Hematopoietic multipotent progenitor cell (in vitro differentiated cells): ENCODE measurements around the gene GLI3. TPM values are rescaled to one million over a fixed set of nuclear protein-coding genes. Genes with fewer than 3 reads are reported as not detected.

Experiments used
- DNase-seq, 3 donors: peaks; one replicate each; pipeline ENCODE4 v3.0.0-alpha.2; 2011 to 2015; ENCODE audit warnings: low read depth in 2 of 3, low spot score in 2 of 3
- total RNA-seq: library from RNA; depleted of rRNA; stranded (reverse); fragments of >200 nt; gene quantifications from one replicate; pipeline ENCODE4 v1.2.3, GENCODE V29; 2012

Gene GLI3
- total RNA-seq, 1 donor = 0.27 TPM

- DNase-seq = peak in 2 of 3 donors; percentile 18 to 39
These were observed 222.1 kb downstream of the GLI3 start for GRCh38 chr7:42014625-42015618.

- DNase-seq = no peak
These were observed 224.1 kb downstream of the GLI3 start for GRCh38 chr7:42012786-42013360.

DNA sequence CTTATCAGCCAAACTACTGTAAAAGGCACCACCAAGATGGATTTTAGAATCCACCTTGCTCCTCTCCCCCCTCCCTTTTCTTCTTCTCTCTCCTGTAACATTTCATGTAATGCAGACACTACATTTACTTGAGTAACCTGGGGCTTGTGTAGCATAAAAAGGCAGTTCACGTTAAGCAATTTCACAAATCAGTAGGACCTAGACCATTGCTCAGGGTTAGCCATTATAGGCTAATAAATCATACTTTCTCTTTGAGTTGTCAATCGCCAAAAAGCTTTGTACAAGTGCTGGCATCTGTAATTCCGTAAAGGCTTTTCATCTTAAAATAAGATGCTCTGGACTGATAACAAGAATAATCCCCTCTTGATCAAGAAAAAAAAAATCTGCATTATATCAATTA, 224.7 kb downstream of the GLI3 start:
- DNase-seq = no peak

- no peak for DNase-seq
These were observed 225.2 kb downstream of the GLI3 start for GRCh38 chr7:42011846-42012245.

- no peak for DNase-seq
These were observed 226.3 kb downstream of the GLI3 start for GRCh38 chr7:42010751-42011150.

GRCh38 chr7:42006801-42007513, 230.1 kb downstream of the GLI3 start:
- DNase-seq = no peak

DNA sequence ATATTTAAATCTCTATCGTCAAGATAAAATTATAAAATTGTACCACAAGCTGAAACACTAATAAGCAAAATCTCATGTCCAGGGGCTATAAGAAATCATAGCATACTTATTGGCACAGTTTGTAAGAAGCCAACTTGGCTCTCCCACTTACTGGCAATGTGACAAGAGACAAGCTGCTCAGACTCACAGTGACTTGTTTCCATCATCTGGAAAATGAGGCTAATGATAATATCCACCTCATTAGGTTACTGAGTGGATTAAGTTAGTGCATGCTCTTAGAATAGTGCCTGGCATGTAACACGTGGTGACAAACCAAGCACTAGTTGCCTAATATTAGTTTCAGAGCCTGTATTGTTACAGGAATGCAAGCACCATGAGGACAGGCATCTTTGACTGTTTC, 234.4 kb downstream of the GLI3 start:
- no peak for DNase-seq

DNA sequence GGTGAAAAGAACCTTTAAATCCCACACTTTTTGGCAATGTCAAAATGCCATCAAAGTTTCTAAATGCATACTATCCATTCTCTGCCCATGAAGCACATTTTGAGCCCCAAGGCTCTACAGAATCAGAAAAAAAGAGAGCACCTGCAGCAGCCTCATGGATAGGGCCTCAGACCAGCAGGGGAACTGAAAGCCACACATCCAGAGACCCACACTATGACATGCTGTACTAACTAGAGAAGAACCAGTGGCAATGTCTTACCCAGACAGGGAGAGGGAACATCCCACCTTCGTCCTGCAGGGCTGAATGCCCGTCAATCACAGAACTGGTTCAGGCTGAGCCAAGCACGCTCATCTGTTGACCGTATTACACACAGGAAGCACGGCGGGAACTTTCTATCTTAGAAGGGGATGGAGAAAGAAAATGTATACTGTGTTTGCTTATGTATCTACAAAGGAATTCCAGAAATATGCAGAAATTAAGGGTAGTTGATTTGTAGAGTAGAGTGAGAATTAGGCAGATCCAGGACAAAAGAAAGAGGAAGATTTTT, 237.2 kb downstream of the GLI3 start:
- no peak for DNase-seq

DNA sequence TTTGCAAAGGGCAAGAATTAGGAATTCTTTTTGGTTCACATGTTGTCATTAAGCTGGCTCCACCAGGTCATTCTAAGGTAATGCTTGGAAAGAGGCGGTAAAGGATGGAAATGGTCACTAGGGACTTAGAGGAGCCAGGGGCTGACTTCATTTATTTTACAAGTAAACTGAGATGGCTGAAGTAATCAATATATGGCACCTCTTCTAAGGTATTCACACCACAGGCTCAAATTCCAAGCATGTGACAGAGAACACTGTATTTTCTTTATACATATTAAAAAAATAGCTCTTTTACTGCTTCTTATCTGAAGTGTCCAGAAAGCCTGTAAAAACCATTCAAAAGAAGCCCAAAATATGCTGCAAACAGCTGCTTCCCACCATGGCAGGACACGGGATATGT, 239.0 kb downstream of the GLI3 start:
- DNase-seq = no peak

DNA sequence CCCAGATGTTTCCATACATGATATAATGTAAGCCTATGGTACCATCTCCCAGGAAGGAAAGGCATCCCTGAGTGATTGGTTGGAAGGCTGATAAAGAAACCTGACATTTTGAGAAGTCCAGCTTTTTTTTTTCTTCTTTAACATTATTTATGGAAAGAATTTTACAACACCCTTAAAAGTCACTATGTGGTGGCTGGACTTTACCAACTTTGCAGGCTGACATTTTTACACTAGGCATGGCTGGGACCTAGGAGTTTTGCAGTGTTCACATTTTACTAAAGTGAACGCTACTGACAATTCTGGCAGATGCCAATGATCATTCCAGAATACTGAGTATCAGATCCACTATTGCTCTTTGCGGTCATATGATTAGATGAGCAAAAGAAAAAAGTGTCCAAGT, 239.9 kb downstream of the GLI3 start:
- no peak for DNase-seq

DNA sequence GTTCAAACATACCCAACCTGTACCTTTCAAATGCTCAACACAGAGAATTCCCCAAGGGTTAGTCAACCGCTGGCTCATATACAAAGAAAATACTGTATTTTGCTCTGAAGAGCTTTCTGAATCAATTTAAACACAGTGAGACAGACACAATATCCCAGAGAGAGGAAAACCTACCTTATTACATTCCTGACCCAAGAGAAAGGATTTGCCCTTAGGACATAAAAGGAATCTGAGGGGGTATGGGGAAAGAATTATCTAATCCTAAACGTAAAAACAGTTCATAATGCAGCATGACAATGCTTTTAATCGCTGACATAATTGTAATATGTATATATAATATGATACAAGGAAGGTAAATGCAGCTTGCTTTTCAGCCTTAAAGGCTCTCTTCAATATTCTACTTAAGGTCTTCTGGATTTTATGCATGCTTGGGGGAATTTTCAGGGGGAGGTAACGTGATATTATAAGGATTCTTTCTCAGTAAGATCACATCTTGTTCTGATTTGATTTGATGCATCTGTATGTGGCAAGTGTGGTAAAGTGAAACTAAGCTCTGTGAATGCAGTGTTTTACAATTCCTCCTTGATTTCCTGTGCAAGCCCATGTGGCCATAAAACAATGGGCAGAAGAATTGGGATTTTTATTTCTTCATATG, 240.5 kb downstream of the GLI3 start:
- DNase-seq = no peak

DNA sequence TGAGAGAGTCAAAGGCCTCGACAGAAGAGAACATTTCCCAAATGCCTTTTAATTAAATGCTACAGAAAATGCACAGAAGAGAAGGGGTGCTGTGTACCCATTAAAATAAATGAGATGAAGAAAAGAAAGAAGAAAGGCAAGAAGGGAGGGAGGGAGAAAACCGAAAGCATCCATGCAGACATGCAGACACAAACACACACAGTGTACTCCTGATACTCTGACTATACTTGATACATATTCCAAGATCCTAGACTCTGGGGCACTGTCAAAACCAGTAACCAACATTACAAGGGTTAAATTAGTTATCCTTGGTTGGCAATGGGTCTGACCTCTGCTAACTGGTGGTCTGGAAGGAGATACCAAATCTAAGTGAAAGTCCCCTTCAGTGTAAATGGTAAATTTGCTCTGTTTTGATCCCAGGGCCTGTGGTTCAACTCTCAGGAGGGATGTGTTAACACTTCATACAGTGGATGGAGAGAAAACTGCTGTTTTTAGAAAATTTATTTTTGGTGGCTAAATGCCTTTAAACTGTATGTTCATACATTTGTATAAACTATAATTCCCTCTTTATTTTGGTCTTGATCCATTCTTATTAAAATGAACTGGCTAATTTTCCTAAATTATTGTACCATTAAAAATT, 241.3 kb downstream of the GLI3 start:
- no peak for DNase-seq

DNA sequence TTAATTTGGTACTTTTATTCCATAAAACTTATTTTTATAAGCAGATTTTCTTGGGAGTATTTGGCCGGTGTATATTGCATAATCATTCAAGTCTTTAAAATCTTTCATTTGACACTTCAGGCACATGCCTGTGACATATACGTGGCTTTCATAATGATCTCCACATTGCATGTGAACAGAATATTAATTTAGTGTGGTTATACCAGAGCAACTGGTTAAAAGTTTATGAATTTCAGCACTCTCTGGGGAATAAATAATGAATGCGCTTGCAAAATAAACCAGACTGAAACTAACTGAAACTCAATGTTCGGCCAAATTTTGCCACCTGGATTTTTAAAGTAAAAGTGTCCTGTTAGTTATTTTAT, 242.3 kb downstream of the GLI3 start:
- DNase-seq = no peak

- peak in 1 of 3 donors; percentile 28 for DNase-seq
These were observed 242.8 kb downstream of the GLI3 start for GRCh38 chr7:41994036-41994745.

- DNase-seq = no peak
These were observed 243.8 kb downstream of the GLI3 start for GRCh38 chr7:41992881-41993867.

DNA sequence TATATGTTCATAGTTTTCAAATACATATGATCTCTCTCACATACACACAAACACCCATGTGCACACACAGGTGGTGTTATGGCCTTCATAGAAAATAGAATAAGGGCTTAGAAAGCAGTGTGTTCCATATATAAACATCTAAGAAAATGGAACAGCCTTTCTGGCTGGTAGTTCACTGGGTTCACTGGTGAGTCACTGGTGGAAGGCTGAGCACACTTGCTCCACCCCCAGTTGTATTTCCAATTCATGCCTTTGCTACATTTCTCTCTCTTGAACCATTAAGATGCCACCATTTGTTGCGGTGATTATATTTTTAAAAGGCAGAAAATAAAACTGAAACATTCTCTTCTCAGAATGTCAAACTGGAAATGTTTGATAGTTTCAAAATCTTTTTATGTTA, 252.1 kb downstream of the GLI3 start:
- no peak for DNase-seq

- no peak for DNase-seq
These were observed 255.7 kb downstream of the GLI3 start for GRCh38 chr7:41981046-41982040.
